MM.1S (cell line): ENCODE data around the gene UTS2R.
A peak's percentile ranks its signal among the peaks of the same experiment; 100 is the strongest.

Experiments used
- DNase-seq: peaks from one replicate; pipeline ENCODE4 v3.0.0-alpha.2; 2015
- H2AFZ ChIP-seq: fragments of 300-600 bp; sonication (generic); 2 replicates; pipeline ENCODE4 v1.6.0; 2016; ENCODE audit warnings: antibody characterized with exemption, low read length
- H3F3A ChIP-seq: fragments of 300-600 bp; sonication (generic); 2 replicates; pipeline ENCODE4 v1.6.1; 2016; ENCODE audit warnings: mild to moderate bottlenecking, antibody characterized with exemption, low read length, moderate library complexity, mixed read lengths; ENCODE audit not compliant: insufficient read depth
- H3K27ac ChIP-seq: fragments of 300-600 bp; sonication (generic); 2 replicates; pipeline ENCODE4 v1.5.1; 2016; ENCODE audit warnings: mild to moderate bottlenecking, low read length
- H3K27me3 ChIP-seq: fragments of 300-600 bp; sonication (generic); replicated peaks from 2 replicates; pipeline ENCODE4 v1.6.0; 2016; ENCODE audit warnings: low read length; ENCODE audit not compliant: insufficient read depth
- H3K36me3 ChIP-seq: fragments of 300-600 bp; sonication (generic); replicated peaks from 2 replicates; pipeline ENCODE4 v1.6.1; 2016; ENCODE audit warnings: mild to moderate bottlenecking, low read length, mixed read lengths; ENCODE audit not compliant: insufficient read depth
- H3K4me1 ChIP-seq: fragments of 300-600 bp; sonication (generic); 2 replicates; pipeline ENCODE4 v1.6.1; 2016; ENCODE audit warnings: low read length, mixed read lengths
- H3K4me2 ChIP-seq: fragments of 300-600 bp; sonication (generic); 2 replicates; pipeline ENCODE4 v1.6.0; 2016; ENCODE audit warnings: low read depth, low read length
- H3K4me3 ChIP-seq: fragments of 300-600 bp; sonication (generic); 2 replicates; pipeline ENCODE4 v1.5.1; 2016; ENCODE audit warnings: low read length, mixed read lengths
- H3K79me2 ChIP-seq: fragments of 300-600 bp; sonication (generic); 2 replicates; pipeline ENCODE4 v1.6.1; 2016; ENCODE audit warnings: mixed run types, low read length, mixed read lengths
- H3K9ac ChIP-seq: fragments of 300-600 bp; sonication (generic); 2 replicates; pipeline ENCODE4 v1.6.1; 2016; ENCODE audit warnings: low read length, mixed read lengths
- H3K9me2 ChIP-seq: fragments of 300-600 bp; sonication (generic); replicated peaks from 2 replicates; pipeline ENCODE4 v1.6.1; 2016; ENCODE audit warnings: mild to moderate bottlenecking, low read length, mixed read lengths; ENCODE audit not compliant: insufficient read depth
- H3K9me3 ChIP-seq: fragments of 300-600 bp; sonication (generic); replicated peaks from 2 replicates; pipeline ENCODE4 v1.6.1; 2016; ENCODE audit warnings: mild to moderate bottlenecking, low read length, mixed read lengths; ENCODE audit not compliant: insufficient read depth
- H4K20me1 ChIP-seq: fragments of 300-600 bp; sonication (generic); 2 replicates; pipeline ENCODE4 v1.6.1; 2016; ENCODE audit warnings: mild to moderate bottlenecking, low read length, moderate library complexity, mixed read lengths; ENCODE audit not compliant: insufficient read depth
- CTCF ChIP-seq: fragments of 300-600 bp; sonication (generic); IDR thresholded peaks from 2 replicates; pipeline ENCODE4 v1.5.1; 2016; ENCODE audit warnings: antibody characterized with exemption, low read length, mixed read lengths
- EZH2 ChIP-seq: fragments of 300-600 bp; sonication (generic); optimal IDR thresholded peaks from 2 replicates; pipeline ENCODE3; 2017; ENCODE audit warnings: low read depth, mild to moderate bottlenecking, antibody characterized with exemption, low read length, mixed read lengths
- EZH2phosphoT487 ChIP-seq: fragments of 300-600 bp; sonication (generic); IDR thresholded peaks from 2 replicates; pipeline ENCODE4 v1.6.1; 2018; ENCODE audit warnings: antibody characterized with exemption, low read length

Gene UTS2R

GRCh38 chr17:82334204-82334621, 37.4 kb upstream of the UTS2R start:
- peaks cover 19% of the 10 kb centered on the region for H3F3A ChIP-seq
- H3K27ac ChIP-seq, result peak overlapping the region; percentile 78
- H3K4me1 ChIP-seq, result peaks cover 44% of the 10 kb centered on the region
- peak overlapping the region; percentile 29; the same call in 1 of the 2 replicates for H2AFZ ChIP-seq
- no peaks in the 10 kb centered on the region for H3K27me3 ChIP-seq
- no peak for TF ChIP-seq EZH2phosphoT487
- TF ChIP-seq CTCF, result no peak
- TF ChIP-seq EZH2, result no peak
- H3K36me3 ChIP-seq, result no peaks in the 10 kb centered on the region
- peak overlapping the region; percentile 90 for H3K4me2 ChIP-seq
- peak overlapping the region; percentile 67 for H3K9ac ChIP-seq
- no peak for DNase-seq
- no peaks in the 10 kb centered on the region for H3K79me2 ChIP-seq
- peak overlapping the region; percentile 55 for H3K4me3 ChIP-seq
- H4K20me1 ChIP-seq, result no peaks in the 10 kb centered on the region
- no peaks in the 10 kb centered on the region for H3K9me2 ChIP-seq
- no peaks in the 10 kb centered on the region for H3K9me3 ChIP-seq

- Histone ChIP-seq H3K4me3 (peak overlapping the region; percentile 55), H3K27ac (peak overlapping the region; percentile 78)
Measured at GRCh38 chr17:82334622-82335394, 36.8 kb upstream of the UTS2R start.

GRCh38 chr17:82338858-82339633, 32.5 kb upstream of the UTS2R start:
- Histone ChIP-seq H3K9me2 (no peaks in the 10 kb centered on the region), H3K27me3 (no peaks in the 10 kb centered on the region), H3K27ac (no peak overlapping the region), H3K36me3 (no peaks in the 10 kb centered on the region), H3K4me2 (no peak overlapping the region), H3K9ac (no peak overlapping the region), H3K4me1 (peaks cover 13% of the 10 kb centered on the region), H3K79me2 (no peaks in the 10 kb centered on the region), H4K20me1 (no peaks in the 10 kb centered on the region), H3F3A (peaks cover 19% of the 10 kb centered on the region), H2AFZ (no peak overlapping the region), H3K4me3 (no peak overlapping the region), H3K9me3 (no peaks in the 10 kb centered on the region)
- no peak for DNase-seq
- TF ChIP-seq EZH2, result no peak
- TF ChIP-seq EZH2phosphoT487, result no peak
- no peak for TF ChIP-seq CTCF

More at GRCh38 chr17:82334622-82335394, 36.8 kb upstream of the UTS2R start:
- H3K9me2 ChIP-seq, result no peaks in the 10 kb centered on the region
- peak overlapping the region; percentile 90 for H3K4me2 ChIP-seq
- H3K4me1 ChIP-seq, result peaks cover 42% of the 10 kb centered on the region
- peak overlapping the region; percentile 29 for H2AFZ ChIP-seq
- no peaks in the 10 kb centered on the region for H3K36me3 ChIP-seq
- peak; percentile 66 for DNase-seq
- H3K27me3 ChIP-seq, result no peaks in the 10 kb centered on the region
- no peak for TF ChIP-seq EZH2
- no peak for TF ChIP-seq CTCF
- TF ChIP-seq EZH2phosphoT487, result no peak
- peak overlapping the region; percentile 67 for H3K9ac ChIP-seq
- H3K9me3 ChIP-seq, result no peaks in the 10 kb centered on the region
- H3F3A ChIP-seq, result peaks cover 19% of the 10 kb centered on the region
- no peaks in the 10 kb centered on the region for H3K79me2 ChIP-seq
- no peaks in the 10 kb centered on the region for H4K20me1 ChIP-seq
